ENCODE data around the gene ST3GAL6.

ST3GAL6 gene

DNA sequence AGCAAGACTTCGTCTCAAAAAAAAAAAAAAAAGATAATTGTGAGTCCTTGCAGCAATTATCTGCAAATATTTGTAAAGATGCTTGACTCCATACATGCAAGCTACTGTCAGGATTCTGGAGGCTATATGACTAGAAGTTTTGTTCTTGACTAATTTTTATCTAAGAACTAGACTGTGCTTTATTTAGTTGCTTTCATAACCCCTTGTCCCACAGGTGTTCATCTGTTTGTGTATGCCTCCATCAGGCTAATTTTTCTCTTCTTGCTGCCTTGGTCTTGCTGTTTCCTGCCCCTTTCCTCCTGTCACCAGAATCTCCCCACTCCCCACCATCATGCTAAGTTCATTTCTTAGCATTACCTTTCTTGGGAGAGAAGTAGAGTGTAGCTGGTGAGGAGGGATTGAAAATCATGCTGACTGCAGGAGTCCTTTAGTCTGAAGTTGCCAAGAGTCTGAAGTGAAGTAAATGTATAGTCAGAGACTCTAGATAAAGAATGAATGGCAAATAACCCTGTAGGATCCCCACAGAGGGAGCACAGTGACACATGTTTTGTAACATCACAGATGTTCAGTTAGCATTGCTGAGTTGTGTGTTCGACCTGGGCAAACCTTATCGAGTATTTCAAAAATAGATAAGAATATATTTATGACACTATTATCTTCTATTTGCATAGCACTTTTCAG is 12.5 kb downstream of the ST3GAL6 start:
- TF ChIP-seq FOXP2 (optimal IDR thresholded peaks at IDR 0.05; ENCODE audit: control extremely low read depth, extremely low read length, insufficient read depth) (no peak), EZH2 (IDR thresholded peaks at IDR 0.05) (no peak), POLR2AphosphoS5 (IDR thresholded peaks at IDR 0.05; ENCODE audit: borderline replicate concordance, low read depth, low read length) (no peak)
- Histone ChIP-seq H3K9ac (ENCODE audit: insufficient read length) (no peak overlapping the region), H3K4me3 (no peak overlapping the region), H3K27ac (no peak overlapping the region), H3K36me3 (ENCODE audit: insufficient read depth, low read length) (no peaks in the 10 kb centered on the region), H3K9me3 (ENCODE audit: low read depth, low read length) (no peaks in the 10 kb centered on the region)
- no peak for DNase-seq (ENCODE audit: low read depth, low spot score)

DNA sequence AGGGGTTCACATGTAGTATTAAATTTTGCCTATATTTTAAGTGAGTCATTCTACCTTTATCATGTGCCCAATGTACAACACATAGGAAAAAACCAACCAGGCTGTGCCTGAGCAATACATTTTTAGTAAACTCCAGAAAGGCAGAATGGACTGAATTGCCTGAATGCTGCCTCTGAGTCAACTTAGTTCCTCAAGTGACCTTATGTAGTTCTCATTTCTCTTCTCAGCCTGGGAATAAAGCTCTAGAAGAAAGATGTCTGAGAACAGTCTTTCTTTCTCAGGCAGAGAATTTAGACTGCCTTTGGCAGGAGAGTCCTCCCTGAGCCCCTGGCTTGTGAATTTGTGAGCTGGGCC is 13.0 kb downstream of the ST3GAL6 start:
- TF ChIP-seq EZH2 (IDR thresholded peaks at IDR 0.05): no peak
- no peak for TF ChIP-seq POLR2AphosphoS5 (IDR thresholded peaks at IDR 0.05; ENCODE audit: borderline replicate concordance, low read depth, low read length)
- TF ChIP-seq FOXP2 (optimal IDR thresholded peaks at IDR 0.05; ENCODE audit: control extremely low read depth, extremely low read length, insufficient read depth): no peak
- H3K27ac ChIP-seq: no peak overlapping the region
- no peak overlapping the region for H3K4me3 ChIP-seq
- H3K9ac ChIP-seq (ENCODE audit: insufficient read length): no peak overlapping the region
- H3K36me3 ChIP-seq (ENCODE audit: insufficient read depth, low read length): no peaks in the 10 kb centered on the region
- DNase-seq (ENCODE audit: low read depth, low spot score): no peak
- H3K9me3 ChIP-seq (ENCODE audit: low read depth, low read length): no peaks in the 10 kb centered on the region

DNA sequence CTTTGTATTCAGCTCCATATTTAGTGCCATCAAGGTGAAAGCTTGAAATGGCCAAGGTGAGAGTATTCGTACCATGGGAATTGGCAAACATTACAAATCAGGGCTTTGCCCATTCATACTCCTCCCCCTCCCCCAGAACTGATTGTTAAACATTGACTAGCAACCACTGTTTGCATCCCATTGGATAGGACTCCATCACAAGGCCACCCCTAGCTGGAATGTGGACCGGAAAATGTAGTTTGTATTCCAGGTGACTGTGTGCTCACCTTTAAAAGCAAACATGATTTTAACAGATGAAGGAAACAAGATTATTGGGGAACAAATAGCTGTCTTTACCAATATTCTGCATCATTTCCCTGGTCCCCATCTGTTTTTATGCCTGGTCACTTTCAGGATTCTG is 14.1 kb downstream of the ST3GAL6 start:
- no peaks in the 10 kb centered on the region for H3K36me3 ChIP-seq (ENCODE audit: insufficient read depth, low read length)
- H3K27ac ChIP-seq: no peak overlapping the region
- TF ChIP-seq FOXP2 (optimal IDR thresholded peaks at IDR 0.05; ENCODE audit: control extremely low read depth, extremely low read length, insufficient read depth) (no peak), POLR2AphosphoS5 (IDR thresholded peaks at IDR 0.05; ENCODE audit: borderline replicate concordance, low read depth, low read length) (no peak), EZH2 (IDR thresholded peaks at IDR 0.05) (no peak)
- no peak for DNase-seq (ENCODE audit: low read depth, low spot score)
- no peak overlapping the region for H3K9ac ChIP-seq (ENCODE audit: insufficient read length)
- H3K4me3 ChIP-seq: no peak overlapping the region
- no peaks in the 10 kb centered on the region for H3K9me3 ChIP-seq (ENCODE audit: low read depth, low read length)

DNA sequence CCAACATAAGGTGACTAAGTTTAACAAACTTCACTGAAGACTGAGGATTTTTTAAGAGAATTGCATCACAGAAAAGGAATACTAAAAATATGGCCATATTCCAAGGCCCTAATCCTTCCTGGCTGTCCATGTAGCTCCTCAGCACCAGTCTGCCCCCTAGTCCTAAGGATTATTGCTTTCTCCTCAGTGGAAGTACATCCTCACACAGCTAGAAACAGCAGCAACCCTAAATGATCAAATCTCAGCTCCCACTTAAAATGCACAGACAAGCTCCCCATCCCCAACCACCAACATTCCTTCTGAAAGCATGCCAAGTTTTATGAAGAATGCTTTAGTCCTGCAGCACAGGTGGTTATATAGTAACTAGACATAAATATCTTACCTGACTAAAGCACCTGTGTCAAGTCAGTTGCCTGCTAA is 14.7 kb downstream of the ST3GAL6 start:
- H3K9ac ChIP-seq (ENCODE audit: insufficient read length): no peak overlapping the region
- H3K9me3 ChIP-seq (ENCODE audit: low read depth, low read length): no peaks in the 10 kb centered on the region
- no peak for DNase-seq (ENCODE audit: low read depth, low spot score)
- H3K27ac ChIP-seq: no peak overlapping the region
- no peak for TF ChIP-seq POLR2AphosphoS5 (IDR thresholded peaks at IDR 0.05; ENCODE audit: borderline replicate concordance, low read depth, low read length)
- no peak overlapping the region for H3K4me3 ChIP-seq
- H3K36me3 ChIP-seq (ENCODE audit: insufficient read depth, low read length): no peaks in the 10 kb centered on the region

DNA sequence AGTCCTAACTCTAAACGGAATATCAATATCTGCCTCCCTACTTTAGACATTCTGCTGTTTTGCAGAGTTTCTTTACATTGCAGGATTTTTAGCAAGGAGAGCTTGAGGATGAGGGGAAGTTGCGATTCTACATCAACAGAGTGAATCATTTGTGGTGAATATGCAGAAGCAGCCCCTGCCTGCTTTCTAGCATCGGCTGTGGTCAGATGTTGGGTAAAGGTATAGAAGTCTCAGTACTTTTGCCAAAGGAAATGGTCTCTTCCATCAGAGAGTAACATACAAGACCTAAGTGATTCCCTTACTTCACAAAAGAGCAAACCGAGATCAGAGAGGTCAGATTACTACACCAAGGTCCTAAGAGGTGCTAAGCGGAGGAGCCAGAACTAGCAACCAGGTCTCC is 15.2 kb downstream of the ST3GAL6 start:
- Histone ChIP-seq H3K4me3 (no peak overlapping the region), H3K36me3 (ENCODE audit: insufficient read depth, low read length) (no peaks in the 10 kb centered on the region), H3K9ac (ENCODE audit: insufficient read length) (no peak overlapping the region), H3K27ac (no peak overlapping the region), H3K9me3 (ENCODE audit: low read depth, low read length) (no peaks in the 10 kb centered on the region)
- DNase-seq (ENCODE audit: low read depth, low spot score): no peak
- TF ChIP-seq POLR2AphosphoS5 (IDR thresholded peaks at IDR 0.05; ENCODE audit: borderline replicate concordance, low read depth, low read length): no peak
- no peak for TF ChIP-seq EZH2 (IDR thresholded peaks at IDR 0.05)
- no peak for TF ChIP-seq FOXP2 (optimal IDR thresholded peaks at IDR 0.05; ENCODE audit: control extremely low read depth, extremely low read length, insufficient read depth)

DNA sequence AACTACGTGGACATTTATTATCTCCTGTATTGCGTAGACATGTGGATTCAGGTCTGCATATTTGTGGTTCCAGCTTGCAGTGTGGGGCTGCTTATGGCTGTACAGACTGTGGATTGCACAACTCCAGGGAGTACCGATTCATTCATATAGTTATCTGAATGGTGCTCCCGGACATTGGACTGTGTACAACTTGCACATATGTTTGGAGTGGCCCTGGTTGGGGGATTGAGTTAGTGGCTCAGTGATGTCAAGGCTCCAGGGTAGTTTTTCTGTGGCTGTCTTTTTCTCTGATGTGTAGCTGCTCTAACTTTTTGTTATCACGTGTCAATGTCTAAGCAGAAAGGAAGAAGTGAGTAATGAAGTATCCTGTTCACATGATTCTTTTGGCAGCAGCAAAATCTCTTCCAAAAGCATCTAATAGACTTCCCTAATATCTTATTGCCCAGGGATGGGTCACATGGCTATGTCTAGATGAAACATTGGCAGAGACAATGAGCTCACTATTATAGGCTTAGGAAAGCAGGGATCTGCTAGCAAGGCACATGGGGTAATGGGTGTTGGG is 15.8 kb downstream of the ST3GAL6 start:
- H3K9ac ChIP-seq (ENCODE audit: insufficient read length): no peak overlapping the region
- H3K4me3 ChIP-seq: no peak overlapping the region
- no peaks in the 10 kb centered on the region for H3K9me3 ChIP-seq (ENCODE audit: low read depth, low read length)
- no peak overlapping the region for H3K27ac ChIP-seq
- H3K36me3 ChIP-seq (ENCODE audit: insufficient read depth, low read length): no peaks in the 10 kb centered on the region
- no peak for TF ChIP-seq POLR2AphosphoS5 (IDR thresholded peaks at IDR 0.05; ENCODE audit: borderline replicate concordance, low read depth, low read length)
- TF ChIP-seq FOXP2 (optimal IDR thresholded peaks at IDR 0.05; ENCODE audit: control extremely low read depth, extremely low read length, insufficient read depth): no peak
- TF ChIP-seq EZH2 (IDR thresholded peaks at IDR 0.05): no peak
- no peak for DNase-seq (ENCODE audit: low read depth, low spot score)

DNA sequence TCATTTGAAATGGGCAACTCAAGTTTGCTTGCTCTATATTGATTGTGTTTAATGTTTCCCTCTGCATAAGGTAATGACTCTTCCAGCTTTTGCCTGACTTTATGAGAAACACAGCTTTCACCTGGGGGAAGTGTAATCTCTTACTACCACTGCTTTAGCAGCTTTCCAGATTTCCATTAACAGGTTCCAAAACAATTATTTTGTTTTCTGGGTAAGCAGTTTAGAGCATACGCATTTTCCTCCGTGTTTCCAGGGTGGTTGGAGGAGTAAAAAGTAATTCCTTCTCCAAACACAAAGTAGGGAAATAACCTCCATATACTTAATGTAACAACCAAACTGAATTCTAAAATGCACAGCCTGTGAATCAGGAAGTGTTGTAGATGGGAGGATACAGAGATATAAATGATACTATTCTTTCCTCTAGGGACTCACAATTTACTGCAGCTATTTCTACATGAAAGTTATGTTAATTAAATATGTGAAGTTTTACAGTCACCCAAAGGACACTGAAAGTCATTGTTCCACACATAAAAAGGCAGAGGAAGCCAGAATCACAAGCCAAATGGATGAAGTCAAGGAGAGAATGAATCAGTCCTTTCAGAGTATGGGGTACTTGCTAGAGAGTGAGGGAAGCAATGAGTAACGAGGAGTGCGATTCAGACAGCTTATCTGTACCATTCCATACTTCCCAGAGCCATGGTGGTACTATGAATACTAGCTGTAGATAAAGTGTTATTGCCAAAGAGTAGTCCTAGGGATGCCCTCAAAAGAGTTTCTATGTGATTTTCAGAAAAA is 16.6 kb downstream of the ST3GAL6 start:
- no peaks in the 10 kb centered on the region for H3K9me3 ChIP-seq (ENCODE audit: low read depth, low read length)
- DNase-seq (ENCODE audit: low read depth, low spot score): no peak
- H3K4me3 ChIP-seq: no peak overlapping the region
- no peak overlapping the region for H3K27ac ChIP-seq
- H3K36me3 ChIP-seq (ENCODE audit: insufficient read depth, low read length): no peaks in the 10 kb centered on the region
- no peak overlapping the region for H3K9ac ChIP-seq (ENCODE audit: insufficient read length)
- TF ChIP-seq POLR2AphosphoS5 (IDR thresholded peaks at IDR 0.05; ENCODE audit: borderline replicate concordance, low read depth, low read length): no peak
- TF ChIP-seq FOXP2 (optimal IDR thresholded peaks at IDR 0.05; ENCODE audit: control extremely low read depth, extremely low read length, insufficient read depth): no peak
- no peak for TF ChIP-seq EZH2 (IDR thresholded peaks at IDR 0.05)

DNA sequence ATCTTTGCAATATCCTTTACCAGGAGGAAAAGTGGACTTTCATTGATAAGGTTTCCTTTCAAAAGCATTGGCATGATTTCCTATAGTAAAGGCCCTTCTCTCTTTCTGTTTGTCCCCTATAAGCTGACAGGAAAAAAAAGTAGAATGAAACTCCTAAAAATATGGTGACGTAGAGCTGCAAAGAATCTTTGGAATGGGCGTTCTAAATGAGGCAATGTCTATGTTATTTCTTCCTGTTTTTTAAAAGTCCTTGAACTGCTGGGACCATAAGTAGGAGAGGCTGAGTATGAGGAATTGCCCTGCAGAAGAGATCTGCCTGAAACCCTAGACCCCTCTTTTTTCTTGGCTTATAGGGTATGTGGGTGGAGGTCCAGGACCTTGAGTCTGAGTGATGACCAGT is 17.2 kb downstream of the ST3GAL6 start:
- Histone ChIP-seq H3K36me3 (ENCODE audit: insufficient read depth, low read length) (no peaks in the 10 kb centered on the region), H3K9me3 (ENCODE audit: low read depth, low read length) (no peaks in the 10 kb centered on the region), H3K4me3 (no peak overlapping the region), H3K9ac (ENCODE audit: insufficient read length) (no peak overlapping the region), H3K27ac (no peak overlapping the region)
- TF ChIP-seq FOXP2 (optimal IDR thresholded peaks at IDR 0.05; ENCODE audit: control extremely low read depth, extremely low read length, insufficient read depth): no peak
- TF ChIP-seq POLR2AphosphoS5 (IDR thresholded peaks at IDR 0.05; ENCODE audit: borderline replicate concordance, low read depth, low read length): no peak
- no peak for TF ChIP-seq EZH2 (IDR thresholded peaks at IDR 0.05)
- DNase-seq (ENCODE audit: low read depth, low spot score): no peak

Data from SK-N-MC (cell line).